GM10248 (cell line): ENCODE results near the gene TNFRSF11A.

Source experiments
- CTCF ChIA-PET: fragments of 300-600 bp; sonication (Branson Sonifier 250); formaldehyde crosslinking; extraction: SDS; loops from one replicate; lab custom pipeline; 2021; ENCODE audit warnings: antibody characterized with exemption; lab: Yijun Ruan, JAX
- POLR2A ChIA-PET: fragments of 350-650 bp; sonication (Branson Sonifier 250); formaldehyde crosslinking; extraction: SDS; loops from one replicate; lab custom pipeline; 2020; ENCODE audit warnings: antibody characterized with exemption; lab: Yijun Ruan, JAX
- DNase-seq: peaks from one replicate; pipeline ENCODE4 v3.0.0; 2012; ENCODE audit errors: extremely low spot score
- CTCF ChIP-seq: IDR thresholded peaks from 2 replicates; pipeline ENCODE4 v1.5.1; 2012; ENCODE audit warnings: mild to moderate bottlenecking, low read depth; ENCODE audit errors: extremely low read depth, missing control alignments, control extremely low read depth

Gene TNFRSF11A

GRCh38 chr18:62438866-62439265, 113.8 kb downstream of the TNFRSF11A start:
- ChIA-PET CTCF (interaction anchor here (1.0 kb wide), 1 partner anchor 13 kb away, joined by 3 read pairs; no protein-coding TSS in a partner anchor), POLR2A (no interaction called here)
- no peak for TF ChIP-seq CTCF
- DNase-seq = no peak
